ENCODE results near the gene SSRP1.

SSRP1 gene

DNA sequence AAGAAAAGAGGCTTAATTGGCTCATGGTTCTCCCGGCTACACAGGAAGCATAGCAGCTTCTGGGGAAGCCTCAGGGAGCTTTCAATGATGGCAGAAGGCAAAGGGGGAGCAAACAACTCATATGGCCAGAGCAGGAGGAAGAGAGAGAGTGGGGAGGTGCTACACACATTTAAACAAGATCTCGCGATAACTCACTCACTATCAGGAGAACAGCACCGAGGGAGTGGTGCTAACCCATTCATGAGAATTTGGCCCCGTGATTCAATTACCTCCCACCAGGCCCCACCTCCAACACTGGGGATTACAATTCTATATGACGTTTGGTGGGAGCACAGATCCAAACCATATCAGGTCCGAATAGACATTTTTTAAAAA, 57.0 kb downstream of the SSRP1 start:
- H3K4me2 ChIP-seq (ENCODE audit: insufficient read depth, low read length), result no peak overlapping the region
- no peak overlapping the region for H3K27ac ChIP-seq (ENCODE audit: low read length)
- H4K20me1 ChIP-seq (ENCODE audit: insufficient read depth, low read length), result no peaks in the 10 kb centered on the region
- H3K9me3 ChIP-seq (ENCODE audit: insufficient read depth, low read length, severe bottlenecking), result no peaks in the 10 kb centered on the region
- no peak overlapping the region for H3K4me3 ChIP-seq (ENCODE audit: low read depth in 1 of 2, low read length in 2 of 2)
- H3K4me1 ChIP-seq (ENCODE audit: insufficient read depth, low read length), result peaks cover 3% of the 10 kb centered on the region
- ATAC-seq (ENCODE audit: insufficient read depth, low read depth) (no peak), DNase-seq (no peak)
- H3K27me3 ChIP-seq (ENCODE audit: insufficient read depth, low read length, poor library complexity), result peaks cover 19% of the 10 kb centered on the region
- H2AFZ ChIP-seq (ENCODE audit: low read depth, low read length), result no peak overlapping the region
- H3K36me3 ChIP-seq (ENCODE audit: insufficient read depth, low read length), result no peaks in the 10 kb centered on the region
- TF ChIP-seq EZH2 (IDR thresholded peaks at IDR 0.05; ENCODE audit: borderline replicate concordance, low read depth, low read length, severe bottlenecking), result no peak
- TF ChIP-seq CTCF (IDR thresholded peaks at IDR 0.05; ENCODE audit: borderline replicate concordance, extremely low read depth, low read length, poor library complexity, severe bottlenecking), result no peak
- H3K9ac ChIP-seq (ENCODE audit: low read depth, low read length), result no peak overlapping the region
- H3K79me2 ChIP-seq (ENCODE audit: insufficient read depth, low read length), result no peaks in the 10 kb centered on the region

GRCh38 chr11:57277845-57278720, 57.6 kb downstream of the SSRP1 start:
- TF ChIP-seq EZH2 (IDR thresholded peaks at IDR 0.05; ENCODE audit: borderline replicate concordance, low read depth, low read length, severe bottlenecking), result no peak
- peak; percentile 87 for TF ChIP-seq CTCF (IDR thresholded peaks at IDR 0.05; ENCODE audit: borderline replicate concordance, extremely low read depth, low read length, poor library complexity, severe bottlenecking)
- DNase-seq, result peak; percentile 53
- H3K79me2 ChIP-seq (ENCODE audit: insufficient read depth, low read length), result no peaks in the 10 kb centered on the region
- H3K9me3 ChIP-seq (ENCODE audit: insufficient read depth, low read length, severe bottlenecking), result no peaks in the 10 kb centered on the region
- peak; percentile 86 for ATAC-seq (ENCODE audit: insufficient read depth, low read depth)
- H3K36me3 ChIP-seq (ENCODE audit: insufficient read depth, low read length), result no peaks in the 10 kb centered on the region
- H3K4me3 ChIP-seq (ENCODE audit: low read depth in 1 of 2, low read length in 2 of 2), result no peak overlapping the region
- H3K27ac ChIP-seq (ENCODE audit: low read length), result no peak overlapping the region
- peaks cover 3% of the 10 kb centered on the region for H3K4me1 ChIP-seq (ENCODE audit: insufficient read depth, low read length)
- no peak overlapping the region for H3K9ac ChIP-seq (ENCODE audit: low read depth, low read length)
- H4K20me1 ChIP-seq (ENCODE audit: insufficient read depth, low read length), result no peaks in the 10 kb centered on the region
- H2AFZ ChIP-seq (ENCODE audit: low read depth, low read length), result peak overlapping the region; percentile 54; the same call in 1 of the 2 replicates
- no peak overlapping the region; the same call in 1 of the 2 replicates for H3K4me2 ChIP-seq (ENCODE audit: insufficient read depth, low read length)
- peaks cover 19% of the 10 kb centered on the region for H3K27me3 ChIP-seq (ENCODE audit: insufficient read depth, low read length, poor library complexity)

- DNase-seq (no peak), ATAC-seq (ENCODE audit: insufficient read depth, low read depth) (no peak)
- Histone ChIP-seq H3K4me1 (ENCODE audit: insufficient read depth, low read length) (peaks cover 3% of the 10 kb centered on the region), H3K79me2 (ENCODE audit: insufficient read depth, low read length) (no peaks in the 10 kb centered on the region), H3K9ac (ENCODE audit: low read depth, low read length) (no peak overlapping the region), H4K20me1 (ENCODE audit: insufficient read depth, low read length) (no peaks in the 10 kb centered on the region), H2AFZ (ENCODE audit: low read depth, low read length) (no peak overlapping the region), H3K4me3 (ENCODE audit: low read depth in 1 of 2, low read length in 2 of 2) (no peak overlapping the region), H3K9me3 (ENCODE audit: insufficient read depth, low read length, severe bottlenecking) (no peaks in the 10 kb centered on the region), H3K4me2 (ENCODE audit: insufficient read depth, low read length) (no peak overlapping the region), H3K27ac (ENCODE audit: low read length) (no peak overlapping the region), H3K27me3 (ENCODE audit: insufficient read depth, low read length, poor library complexity) (peaks cover 19% of the 10 kb centered on the region), H3K36me3 (ENCODE audit: insufficient read depth, low read length) (no peaks in the 10 kb centered on the region)
- TF ChIP-seq EZH2 (IDR thresholded peaks at IDR 0.05; ENCODE audit: borderline replicate concordance, low read depth, low read length, severe bottlenecking) (no peak), CTCF (IDR thresholded peaks at IDR 0.05; ENCODE audit: borderline replicate concordance, extremely low read depth, low read length, poor library complexity, severe bottlenecking) (no peak)
These were observed 58.6 kb downstream of the SSRP1 start for GRCh38 chr11:57276971-57277675.
